Measurements from ENCODE around the gene SENP8. TPM values are rescaled to one million over a fixed set of nuclear protein-coding genes. Genes with fewer than 3 reads are reported as not detected.
"Not testable (repeated sequence)": the region's sequence is repeated elsewhere in the genome, so short reads cannot be mapped to it uniquely, and the experiment has no call there.

The SENP8 gene
- polyA plus RNA-seq (2013, experiment 1 of 2), result 1.8 TPM
- 1.7 TPM for polyA plus RNA-seq (2013, experiment 2 of 2)

DNA sequence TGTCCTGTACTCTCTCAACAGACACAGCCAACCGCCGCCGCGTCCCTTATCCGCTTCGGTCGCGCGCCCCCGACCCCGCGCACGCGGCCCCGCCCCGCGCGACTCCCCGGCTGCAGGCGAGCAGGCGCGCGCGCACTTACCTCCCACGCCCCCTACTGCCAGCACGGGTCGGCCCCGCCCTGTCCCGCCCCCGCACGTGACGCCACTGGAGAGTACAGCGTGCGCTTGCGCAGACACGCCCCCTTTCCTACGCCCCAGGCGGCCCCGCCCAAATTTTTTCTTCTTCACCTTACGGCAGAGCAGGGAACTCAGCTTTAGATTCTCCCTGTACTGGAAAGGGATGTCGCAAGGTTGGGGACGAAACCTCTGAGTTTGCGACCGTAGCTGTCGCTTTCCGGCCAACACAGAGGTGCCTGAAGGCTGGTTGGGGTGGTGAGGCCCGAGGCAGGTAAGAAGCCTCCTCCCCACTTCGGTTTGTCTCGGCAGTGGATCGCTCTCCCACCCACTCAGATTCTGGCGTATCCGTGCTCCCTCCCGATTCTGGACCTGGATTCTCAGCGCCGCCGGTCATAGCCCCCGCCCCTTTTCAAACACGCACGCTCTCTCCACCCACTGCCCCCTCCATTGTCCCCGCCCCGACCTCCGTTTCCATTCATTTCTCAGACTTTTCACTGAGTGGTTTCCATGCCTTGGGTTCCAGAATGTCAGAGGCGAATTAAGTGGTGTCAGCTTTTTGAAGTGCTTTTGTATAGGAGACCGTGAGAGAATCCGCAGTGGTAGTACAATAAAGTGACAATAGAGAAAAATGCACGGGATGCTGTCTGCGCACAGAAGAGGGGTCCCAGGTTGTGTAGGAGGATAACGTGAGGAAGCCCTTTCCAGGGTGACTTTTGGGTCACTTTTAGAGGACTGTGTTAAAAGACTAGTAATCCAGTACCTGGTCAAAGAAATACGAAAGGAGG lies at the start of gene SENP8, which contains the start of gene MYO9A:
Gene SENP8 (plus strand): TSS at position 387 of the 962 bp plus-strand sequence. CDS start 21,221 bp downstream, outside the sequence.
Gene MYO9A (minus strand): TSS at position 134 of the 962 bp plus-strand sequence. CDS start 71,587 bp downstream, outside the sequence.
- H3K79me1 ChIP-seq (replicated peaks; ENCODE audit: low read length, poor library complexity, severe bottlenecking), result peaks cover 14% of the 10 kb centered on the region
- peak within 1 kb of the TSS; percentile 99 for H3K27ac ChIP-seq (ENCODE audit: low read length, poor library complexity, severe bottlenecking)
- peak within 1 kb of the TSS; percentile 93 for H2BK5ac ChIP-seq (ENCODE audit: low read depth, low read length, poor library complexity, severe bottlenecking)
- H3K4me1 ChIP-seq (ENCODE audit: control insufficient read depth, insufficient read depth, low read depth, low read length), result no peaks in the 10 kb centered on the region
- no peaks in the 10 kb centered on the region for H3K36me3 ChIP-seq (ENCODE audit: control insufficient read depth in 1 of 2, insufficient read depth in 2 of 2, low read depth in 1 of 2, low read length in 2 of 2)
- H3K4me3 ChIP-seq (ENCODE audit: insufficient read depth in 1 of 2, low read depth in 1 of 2, low read length in 2 of 2), result peak within 1 kb of the TSS; percentile 93 to 97
- no peaks in the 10 kb centered on the region for H3K27me3 ChIP-seq (ENCODE audit: control insufficient read depth in 1 of 2, insufficient read depth in 1 of 2, low read length in 2 of 2)
- peak within 1 kb of the TSS in 1 of 2 experiments; percentile 100 for H3K14ac ChIP-seq (ENCODE audit: low read length in 2 of 2)
- peak within 1 kb of the TSS; percentile 100 for H2BK15ac ChIP-seq (ENCODE audit: low read depth, poor library complexity, severe bottlenecking)
- no peaks in the 10 kb centered on the region for H3K9me3 ChIP-seq (ENCODE audit: control insufficient read depth, low read length)
- peak within 1 kb of the TSS; percentile 98 for H4K91ac ChIP-seq (ENCODE audit: low read length)
- peak within 1 kb of the TSS; percentile 75 for H2BK120ac ChIP-seq (ENCODE audit: low read depth, low read length)
- H4K8ac ChIP-seq (ENCODE audit: low read length), result peak within 1 kb of the TSS; percentile 97
- no peak within 1 kb of the TSS for H2AK5ac ChIP-seq (ENCODE audit: low read length, severe bottlenecking)
- H3K4ac ChIP-seq (ENCODE audit: low read depth in 1 of 2, low read length in 2 of 2), result peak within 1 kb of the TSS in 1 of 2 experiments; percentile 56
- WGBS, result 1% methylated on average over 41 of the region's 69 CpGs
- DNase-seq, result peak; percentile 99
- peak within 1 kb of the TSS; percentile 96 for H3K9ac ChIP-seq (ENCODE audit: low read length)
- H3K23ac ChIP-seq (ENCODE audit: low read length in 2 of 2), result peak within 1 kb of the TSS in 1 of 2 experiments; percentile 80
- H2BK12ac ChIP-seq (ENCODE audit: low read length in 2 of 2), result peak within 1 kb of the TSS; percentile 57 to 96
- H2AFZ ChIP-seq (ENCODE audit: low read depth, low read length), result peak within 1 kb of the TSS; percentile 96
- peak within 1 kb of the TSS; percentile 98 to 100 for H3K18ac ChIP-seq (ENCODE audit: low read depth in 1 of 2, low read length in 2 of 2)
- peak within 1 kb of the TSS; percentile 86 for H3K4me2 ChIP-seq (ENCODE audit: low read length, poor library complexity, severe bottlenecking)

DNA sequence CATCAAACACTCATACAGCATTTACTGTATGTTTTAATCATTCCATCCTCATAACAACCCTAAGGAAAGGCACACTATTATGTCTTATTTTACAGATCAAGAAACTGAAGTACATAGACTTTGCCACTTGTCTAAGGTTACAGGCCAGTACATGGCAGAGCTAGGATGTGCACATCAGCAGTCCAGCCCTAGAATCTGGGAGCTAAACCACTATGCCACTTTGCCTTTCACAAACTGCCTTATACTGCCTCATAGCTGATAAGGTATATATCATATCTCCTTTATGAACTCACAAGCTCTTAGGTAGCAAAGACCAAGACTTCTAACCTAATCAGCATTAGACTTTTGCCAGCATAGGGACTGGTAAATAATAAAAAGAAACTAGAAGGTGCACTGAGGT lies 49.3 kb upstream of the SENP8 start:
- no peak overlapping the region for H2BK120ac ChIP-seq (ENCODE audit: low read depth, low read length)
- no peaks in the 10 kb centered on the region for H3K9me3 ChIP-seq (ENCODE audit: control insufficient read depth, low read length)
- H3K27me3 ChIP-seq (ENCODE audit: control insufficient read depth in 1 of 2, insufficient read depth in 1 of 2, low read length in 2 of 2), result no peaks in the 10 kb centered on the region
- no peak overlapping the region for H3K4me2 ChIP-seq (ENCODE audit: low read length, poor library complexity, severe bottlenecking)
- no peak overlapping the region for H3K14ac ChIP-seq (ENCODE audit: low read length in 2 of 2)
- no peak overlapping the region for H3K4ac ChIP-seq (ENCODE audit: low read depth in 1 of 2, low read length in 2 of 2)
- H3K27ac ChIP-seq (ENCODE audit: low read length, poor library complexity, severe bottlenecking), result no peak overlapping the region
- H4K91ac ChIP-seq (ENCODE audit: low read length), result no peak overlapping the region
- no peak overlapping the region for H3K18ac ChIP-seq (ENCODE audit: low read depth in 1 of 2, low read length in 2 of 2)
- H2BK12ac ChIP-seq (ENCODE audit: low read length in 2 of 2), result no peak overlapping the region
- peaks cover 6% of the 10 kb centered on the region for H3K79me1 ChIP-seq (replicated peaks; ENCODE audit: low read length, poor library complexity, severe bottlenecking)
- H2BK15ac ChIP-seq (ENCODE audit: low read depth, poor library complexity, severe bottlenecking), result no peak overlapping the region
- DNase-seq, result no peak
- H2AFZ ChIP-seq (ENCODE audit: low read depth, low read length), result no peak overlapping the region
- no peaks in the 10 kb centered on the region for H3K4me1 ChIP-seq (ENCODE audit: control insufficient read depth, insufficient read depth, low read depth, low read length)
- no peak overlapping the region for H2BK5ac ChIP-seq (ENCODE audit: low read depth, low read length, poor library complexity, severe bottlenecking)
- no peak overlapping the region for H4K8ac ChIP-seq (ENCODE audit: low read length)
- no peak overlapping the region for H3K9ac ChIP-seq (ENCODE audit: low read length)
- H3K23ac ChIP-seq (ENCODE audit: low read length in 2 of 2), result no peak overlapping the region
- no peak overlapping the region for H2AK5ac ChIP-seq (ENCODE audit: low read length, severe bottlenecking)
- H3K36me3 ChIP-seq (ENCODE audit: control insufficient read depth in 1 of 2, insufficient read depth in 2 of 2, low read depth in 1 of 2, low read length in 2 of 2), result no peaks in the 10 kb centered on the region
- no peak overlapping the region for H3K4me3 ChIP-seq (ENCODE audit: insufficient read depth in 1 of 2, low read depth in 1 of 2, low read length in 2 of 2)

GRCh38 chr15:72070817-72071447 lies 47.3 kb upstream of the SENP8 start:
- DNase-seq, result no peak
- H3K14ac ChIP-seq (ENCODE audit: low read length in 2 of 2), result no peak overlapping the region
- no peaks in the 10 kb centered on the region for H3K4me1 ChIP-seq (ENCODE audit: control insufficient read depth, insufficient read depth, low read depth, low read length)
- no peak overlapping the region for H4K91ac ChIP-seq (ENCODE audit: low read length)
- peaks cover 7% of the 10 kb centered on the region for H3K79me1 ChIP-seq (replicated peaks; ENCODE audit: low read length, poor library complexity, severe bottlenecking)
- H3K36me3 ChIP-seq (ENCODE audit: control insufficient read depth in 1 of 2, insufficient read depth in 2 of 2, low read depth in 1 of 2, low read length in 2 of 2), result no peaks in the 10 kb centered on the region
- no peaks in the 10 kb centered on the region for H3K9me3 ChIP-seq (ENCODE audit: control insufficient read depth, low read length)
- H2BK12ac ChIP-seq (ENCODE audit: low read length in 2 of 2), result no peak overlapping the region
- H3K9ac ChIP-seq (ENCODE audit: low read length), result no peak overlapping the region
- H3K27ac ChIP-seq (ENCODE audit: low read length, poor library complexity, severe bottlenecking), result no peak overlapping the region
- H3K18ac ChIP-seq (ENCODE audit: low read depth in 1 of 2, low read length in 2 of 2), result no peak overlapping the region
- H3K4me2 ChIP-seq (ENCODE audit: low read length, poor library complexity, severe bottlenecking), result no peak overlapping the region
- H2BK5ac ChIP-seq (ENCODE audit: low read depth, low read length, poor library complexity, severe bottlenecking), result no peak overlapping the region
- no peak overlapping the region for H3K4me3 ChIP-seq (ENCODE audit: insufficient read depth in 1 of 2, low read depth in 1 of 2, low read length in 2 of 2)
- no peak overlapping the region for H3K23ac ChIP-seq (ENCODE audit: low read length in 2 of 2)
- no peak overlapping the region for H2BK120ac ChIP-seq (ENCODE audit: low read depth, low read length)
- H2BK15ac ChIP-seq (ENCODE audit: low read depth, poor library complexity, severe bottlenecking), result no peak overlapping the region
- H3K27me3 ChIP-seq (ENCODE audit: control insufficient read depth in 1 of 2, insufficient read depth in 1 of 2, low read length in 2 of 2), result no peaks in the 10 kb centered on the region
- WGBS, result 100% methylated on average over 1 of the region's 1 CpG
- no peak overlapping the region for H3K4ac ChIP-seq (ENCODE audit: low read depth in 1 of 2, low read length in 2 of 2)
- H2AK5ac ChIP-seq (ENCODE audit: low read length, severe bottlenecking), result no peak overlapping the region
- H2AFZ ChIP-seq (ENCODE audit: low read depth, low read length), result no peak overlapping the region
- H4K8ac ChIP-seq (ENCODE audit: low read length), result no peak overlapping the region

DNA sequence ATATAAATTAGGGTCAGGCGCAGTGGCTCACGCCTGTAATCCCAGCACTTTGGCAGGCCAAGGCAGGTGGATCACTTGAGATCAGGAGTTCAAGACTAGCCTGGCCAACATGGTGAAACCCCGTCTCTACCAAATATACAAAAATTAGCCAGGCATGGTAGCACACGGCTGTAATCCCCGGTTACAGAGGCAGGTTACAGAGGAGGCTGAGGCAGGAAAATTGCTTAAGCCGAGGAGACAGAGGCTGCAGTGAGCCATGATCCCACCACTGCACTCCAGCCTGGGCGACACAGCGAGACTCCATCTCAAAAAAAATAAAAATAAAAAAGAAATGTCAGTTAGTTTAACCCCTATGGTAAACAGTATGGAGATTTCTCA lies 46.8 kb upstream of the SENP8 start:
- H3K4me1 ChIP-seq (ENCODE audit: control insufficient read depth, insufficient read depth, low read depth, low read length); DNase-seq; H2BK15ac ChIP-seq (ENCODE audit: low read depth, poor library complexity, severe bottlenecking); H3K23ac ChIP-seq (ENCODE audit: low read length in 2 of 2); H2AFZ ChIP-seq (ENCODE audit: low read depth, low read length); H3K79me1 ChIP-seq (replicated peaks; ENCODE audit: low read length, poor library complexity, severe bottlenecking); H4K8ac ChIP-seq (ENCODE audit: low read length); H2BK12ac ChIP-seq (ENCODE audit: low read length in 2 of 2); H2AK5ac ChIP-seq (ENCODE audit: low read length, severe bottlenecking); H3K27me3 ChIP-seq (ENCODE audit: control insufficient read depth in 1 of 2, insufficient read depth in 1 of 2, low read length in 2 of 2); H2BK120ac ChIP-seq (ENCODE audit: low read depth, low read length); H3K9me3 ChIP-seq (ENCODE audit: control insufficient read depth, low read length); H3K18ac ChIP-seq (ENCODE audit: low read depth in 1 of 2, low read length in 2 of 2); H3K9ac ChIP-seq (ENCODE audit: low read length); H3K14ac ChIP-seq (ENCODE audit: low read length in 2 of 2); H2BK5ac ChIP-seq (ENCODE audit: low read depth, low read length, poor library complexity, severe bottlenecking); H4K91ac ChIP-seq (ENCODE audit: low read length); H3K4me3 ChIP-seq (ENCODE audit: insufficient read depth in 1 of 2, low read depth in 1 of 2, low read length in 2 of 2); H3K27ac ChIP-seq (ENCODE audit: low read length, poor library complexity, severe bottlenecking); H3K36me3 ChIP-seq (ENCODE audit: control insufficient read depth in 1 of 2, insufficient read depth in 2 of 2, low read depth in 1 of 2, low read length in 2 of 2); H3K4ac ChIP-seq (ENCODE audit: low read depth in 1 of 2, low read length in 2 of 2); H3K4me2 ChIP-seq (ENCODE audit: low read length, poor library complexity, severe bottlenecking): not testable (repeated sequence)
- 98% methylated on average over 6 of the region's 8 CpGs for WGBS
